Posterior cingulate gyrus (tissue), 11 donors: ENCODE data around the gene MRPS6.
A peak's percentile ranks its signal among the peaks of the same experiment; 100 is the strongest.

ENCODE experiments used
- DNase-seq, 10 donors: peaks; one replicate each; pipeline versions ENCODE4 v3.0.0 to v3.0.0-alpha.2; 2020 to 2021; ENCODE audit warnings: mixed read lengths in 3 of 10
- intact Hi-C: fragments of 100-400 bp; cut with DNase I; formaldehyde crosslinking; loops from one replicate; pipeline ENCODE4 v1.15.1; 2023

The MRPS6 gene

GRCh38 chr21:34065027-34065426 is 8.4 kb upstream of the MRPS6 start:
- intact Hi-C loops = no loop called here
- DNase-seq = no peak

- DNase-seq = no peak
- intact Hi-C loops = loop anchor here (2.0 to 10.0 kb wide), 3 partner anchors 53 to 276 kb away; no protein-coding TSS in a partner anchor
Measured at GRCh38 chr21:34071683-34072082, 1.7 kb upstream of the MRPS6 start.

- intact Hi-C loops = loop anchor here (1.0 to 10.0 kb wide), 4 partner anchors 52 to 275 kb away; no protein-coding TSS in a partner anchor
- DNase-seq = peak in 5 of 10 donors; percentile 6 to 89 (median 31)
Measured at GRCh38 chr21:34072145-34073031, 990 bp upstream of the MRPS6 start.

- peak in 7 of 10 donors; percentile 11 to 90 (median 58) for DNase-seq
- intact Hi-C loops = loop anchor here (1.0 to 10.0 kb wide), 4 partner anchors 51 to 273 kb away; no protein-coding TSS in a partner anchor
Measured at GRCh38 chr21:34073749-34074282, 438 bp downstream of the MRPS6 start.

GRCh38 chr21:34074283-34075090 is 1.1 kb downstream of the MRPS6 start:
- intact Hi-C loops = loop anchor here (5.0 to 10.0 kb wide), 2 partner anchors 50 to 273 kb away; no protein-coding TSS in a partner anchor
- DNase-seq = peak in 1 of 10 donors; percentile 67

- intact Hi-C loops = loop anchor here (10.0 kb wide), 1 partner anchor 50 kb away; no protein-coding TSS in a partner anchor
- no peak for DNase-seq
Measured at GRCh38 chr21:34075091-34075425, 1.7 kb downstream of the MRPS6 start.

- DNase-seq = no peak
- intact Hi-C loops = loop anchor here (10.0 kb wide), 1 partner anchor 49 kb away; no protein-coding TSS in a partner anchor
Measured at GRCh38 chr21:34075760-34076660, 2.6 kb downstream of the MRPS6 start.

- DNase-seq = no peak
- intact Hi-C loops = loop anchor here (10.0 kb wide), 1 partner anchor 48 kb away; no protein-coding TSS in a partner anchor
Measured at GRCh38 chr21:34076835-34077234, 3.5 kb downstream of the MRPS6 start.

GRCh38 chr21:34077888-34078287 is 4.5 kb downstream of the MRPS6 start:
- intact Hi-C loops = loop anchor here (10.0 kb wide), 1 partner anchor 47 kb away; no protein-coding TSS in a partner anchor
- DNase-seq = no peak

- no peak for DNase-seq
- intact Hi-C loops = loop anchor here (10.0 kb wide), 1 partner anchor 46 kb away; no protein-coding TSS in a partner anchor
Measured at GRCh38 chr21:34078915-34079314, 5.5 kb downstream of the MRPS6 start.

GRCh38 chr21:34080710-34081109 is 7.3 kb downstream of the MRPS6 start:
- intact Hi-C loops = no loop called here
- DNase-seq = no peak

- no peak for DNase-seq
- intact Hi-C loops = no loop called here
Measured at GRCh38 chr21:34082769-34083168, 9.4 kb downstream of the MRPS6 start.

GRCh38 chr21:34083357-34083756 is 10.0 kb downstream of the MRPS6 start:
- no peak for DNase-seq
- intact Hi-C loops = no loop called here

- intact Hi-C loops = no loop called here
- no peak for DNase-seq
Measured at GRCh38 chr21:34085129-34085528, 11.8 kb downstream of the MRPS6 start.

GRCh38 chr21:34086887-34087306 is 13.5 kb downstream of the MRPS6 start:
- no peak for DNase-seq
- intact Hi-C loops = no loop called here

- intact Hi-C loops = no loop called here
- DNase-seq = no peak
Measured at GRCh38 chr21:34088752-34089151, 15.4 kb downstream of the MRPS6 start.

GRCh38 chr21:34091032-34091431 is 17.7 kb downstream of the MRPS6 start:
- intact Hi-C loops = no loop called here
- no peak for DNase-seq

GRCh38 chr21:34091607-34092006 is 18.2 kb downstream of the MRPS6 start:
- intact Hi-C loops = no loop called here
- DNase-seq = no peak

- intact Hi-C loops = no loop called here
Measured at GRCh38 chr21:34092262-34092921, 19.0 kb downstream of the MRPS6 start.

More at GRCh38 chr21:34092262-34092921, 19.0 kb downstream of the MRPS6 start:
- no peak for DNase-seq
